Stimulated activated CD4-positive, alpha-beta T cell treated with anti-CD3 and anti-CD28 coated beads, Interleukin-15, amount 100 ng/mL, for 1 hour (primary cell): ENCODE data around the gene PITPNB.

ENCODE experiments used
- DNase-seq, 2 donors: peaks; one replicate each; pipeline ENCODE4 v3.0.0-alpha.2; 2020; ENCODE audit warnings: low read depth in 1 of 2, low spot score in 1 of 2

The PITPNB gene

DNA sequence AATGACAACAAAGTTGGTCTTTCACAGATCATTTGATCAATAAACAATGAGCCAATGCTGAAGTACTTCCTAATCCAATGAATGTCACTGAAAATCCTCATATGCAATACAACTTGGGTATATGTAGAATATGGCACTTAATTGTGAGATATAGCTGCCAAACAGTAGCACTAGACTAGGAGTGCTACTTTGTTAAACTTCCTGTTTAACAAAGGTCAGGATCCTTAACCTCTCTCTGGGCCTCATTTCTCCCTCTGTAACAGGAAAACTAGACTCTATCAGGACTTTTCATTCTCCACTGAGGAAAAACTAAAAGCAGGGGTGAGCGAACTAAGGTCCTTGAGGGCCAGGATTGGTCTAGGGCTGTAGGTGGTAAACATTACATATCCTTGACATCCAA is 56.1 kb downstream of the PITPNB start:
- DNase-seq = no peak

DNA sequence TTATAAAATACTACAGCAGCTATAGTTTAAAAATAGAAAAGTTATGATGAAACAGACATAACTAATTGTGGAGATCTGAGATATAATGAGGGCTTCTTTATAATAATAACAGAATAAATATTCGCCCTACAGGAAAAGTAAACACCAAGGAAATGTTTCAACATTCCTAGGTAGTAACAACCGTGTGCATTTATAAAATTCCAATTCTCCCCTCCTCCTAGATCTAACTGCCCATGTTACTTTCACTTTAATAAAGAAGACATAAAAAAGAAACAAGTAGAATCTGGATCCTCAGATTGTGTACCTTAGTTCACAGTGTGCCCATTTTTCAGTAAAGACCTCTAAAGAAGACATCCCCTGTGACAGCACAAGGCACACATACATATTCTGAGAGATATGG is 59.7 kb downstream of the PITPNB start:
- DNase-seq = no peak

DNA sequence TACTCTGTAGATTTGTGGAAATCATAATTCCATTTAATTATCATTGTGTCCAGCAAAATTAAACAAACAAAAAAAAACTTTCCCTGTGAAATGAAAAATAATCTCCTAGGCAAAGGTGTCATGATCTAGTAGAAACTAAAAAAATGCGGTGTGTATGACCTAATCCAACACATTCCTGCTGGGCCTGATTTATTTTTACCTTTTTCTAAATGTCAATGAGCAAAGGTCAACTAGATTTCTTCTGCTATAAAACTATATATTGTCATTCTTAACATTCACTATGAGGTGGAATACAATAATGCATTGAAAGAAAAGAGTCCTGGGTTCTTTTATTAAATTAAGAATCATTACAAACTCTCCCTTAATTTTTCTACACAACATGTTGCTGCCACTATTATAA is 60.4 kb downstream of the PITPNB start:
- no peak for DNase-seq

DNA sequence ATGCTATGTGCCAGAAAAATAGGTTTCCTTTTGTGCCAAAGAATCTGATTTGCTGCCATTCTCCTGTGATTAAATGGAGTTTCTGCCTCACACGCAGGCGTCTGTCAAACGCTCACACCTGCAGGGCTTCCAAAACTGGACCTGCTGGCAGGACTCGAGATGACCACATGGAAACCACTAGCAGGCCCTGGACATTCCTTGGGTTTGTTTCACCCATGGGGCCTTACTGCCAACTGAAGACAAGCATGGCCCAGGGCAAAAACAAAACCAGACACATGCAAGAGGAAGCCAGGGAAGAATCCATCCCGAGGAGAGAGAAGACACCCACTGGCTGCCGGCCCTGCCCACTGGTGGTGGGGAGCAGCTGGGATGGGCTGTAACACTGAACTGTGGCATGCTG is 61.6 kb downstream of the PITPNB start:
- DNase-seq = no peak

DNA sequence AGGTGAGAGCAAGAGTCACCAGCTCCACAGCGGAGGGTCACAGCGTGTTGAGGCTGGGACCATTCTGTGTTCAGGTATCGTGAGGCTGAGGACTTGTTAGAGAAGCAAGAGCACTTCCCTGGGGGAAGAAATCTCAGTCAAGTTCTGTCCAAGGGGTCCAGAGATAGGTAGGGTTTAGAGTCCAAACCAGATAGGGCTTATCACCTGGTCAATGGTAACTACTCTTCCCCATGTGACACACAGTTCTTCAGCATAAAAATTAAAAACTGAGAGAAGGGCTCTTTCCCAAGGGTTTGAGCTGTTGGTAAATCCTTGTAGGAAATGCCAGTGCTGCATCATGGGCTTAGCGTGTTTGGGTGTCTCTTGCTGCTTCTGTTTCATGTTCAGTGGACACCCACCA is 62.7 kb downstream of the PITPNB start:
- DNase-seq = no peak

DNA sequence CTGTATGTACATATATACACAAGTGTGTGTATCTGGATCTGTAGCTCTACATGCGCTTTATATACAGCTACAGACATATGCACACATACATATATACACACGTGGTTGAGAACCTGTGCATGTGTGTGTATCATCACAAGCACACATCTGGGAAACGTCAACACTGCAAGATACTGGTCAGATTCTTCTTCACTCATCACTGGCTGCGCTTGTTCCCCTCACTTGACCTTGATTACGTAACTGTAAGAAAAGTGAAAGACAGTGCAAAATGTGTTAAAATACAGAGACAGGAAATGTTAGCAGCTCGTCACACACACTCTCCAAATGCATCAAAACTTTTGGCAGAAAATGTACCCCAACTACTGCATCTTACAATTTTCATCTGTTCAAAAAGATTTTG is 65.6 kb downstream of the PITPNB start:
- DNase-seq = no peak

DNA sequence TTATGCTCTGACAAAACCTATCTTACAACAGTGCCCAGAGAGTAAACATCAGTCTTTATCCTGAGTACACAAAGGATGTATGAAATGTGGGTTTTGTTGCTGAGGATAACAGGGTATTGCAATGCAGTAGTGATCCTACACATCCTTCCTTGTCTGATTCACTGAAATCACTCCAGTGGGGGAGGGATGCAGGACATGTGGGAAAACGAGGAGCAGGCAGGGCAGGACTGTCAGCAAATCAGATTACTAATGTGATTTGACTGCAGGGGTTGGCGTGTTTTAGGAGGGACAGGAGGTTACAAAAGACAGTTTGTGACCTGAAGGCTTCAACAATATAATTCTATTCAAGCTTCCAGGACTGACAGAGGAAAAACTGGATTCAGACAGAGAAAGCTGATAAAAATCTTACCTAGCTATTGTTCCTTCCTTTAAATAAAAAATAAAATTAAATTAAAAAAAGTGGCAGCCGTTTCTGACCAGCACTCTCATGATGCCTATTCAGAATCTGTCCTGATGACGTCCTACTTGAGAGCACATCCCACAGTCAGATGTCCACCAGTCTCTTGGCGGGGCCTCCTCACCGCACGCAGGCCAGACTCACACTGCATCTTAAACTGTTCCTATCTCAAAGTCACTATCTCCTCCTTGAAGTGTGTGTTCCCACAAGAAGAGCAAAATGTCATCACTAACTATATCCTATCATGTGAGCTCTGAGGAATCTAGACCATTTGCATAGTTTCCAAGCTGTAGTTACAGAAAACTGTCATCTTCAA is 66.9 kb downstream of the PITPNB start:
- no peak for DNase-seq

DNA sequence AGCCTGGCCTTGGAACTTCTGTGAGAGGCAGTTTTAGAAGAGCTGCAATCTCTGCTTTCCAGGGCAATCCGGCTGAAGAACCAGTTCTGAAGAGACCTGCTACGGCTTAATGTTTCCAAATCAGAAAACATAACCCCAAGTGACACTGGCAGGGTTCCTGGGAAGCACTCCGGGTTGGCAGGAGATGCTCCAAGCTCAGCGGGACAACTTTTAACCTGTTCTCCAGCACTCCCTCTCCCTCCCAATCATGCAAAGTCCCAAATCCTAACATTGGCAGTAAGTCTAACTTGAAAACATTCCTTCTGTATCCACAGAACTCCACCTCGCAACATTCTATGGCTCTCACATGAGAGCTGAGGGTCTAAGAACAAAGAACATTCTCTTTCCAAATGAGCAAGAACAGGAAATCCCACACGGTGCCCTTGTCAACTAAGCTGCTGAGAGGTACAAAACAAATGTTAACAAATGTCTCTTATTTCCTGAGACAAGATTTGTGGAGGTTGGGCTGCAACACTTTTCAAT is 69.0 kb downstream of the PITPNB start:
- no peak for DNase-seq

DNA sequence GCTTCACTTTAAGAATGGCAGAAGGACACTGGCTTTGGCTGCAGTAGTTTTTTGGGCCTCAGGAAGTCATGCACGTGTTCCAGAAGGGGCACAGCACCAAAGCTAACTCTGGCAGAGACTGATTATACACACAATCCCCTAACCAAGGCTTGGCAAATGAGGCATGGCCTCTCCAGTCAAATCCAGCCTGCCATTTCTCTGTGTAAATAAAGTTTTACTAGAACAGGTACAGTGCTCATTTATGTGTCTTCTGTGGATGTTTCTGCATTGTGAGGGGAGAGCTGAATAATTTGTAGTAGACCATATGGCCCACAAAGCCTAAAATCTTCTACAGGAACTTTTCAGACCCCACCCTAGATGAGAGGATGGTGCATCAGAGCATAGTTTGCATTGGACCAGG is 71.1 kb downstream of the PITPNB start:
- DNase-seq = no peak

DNA sequence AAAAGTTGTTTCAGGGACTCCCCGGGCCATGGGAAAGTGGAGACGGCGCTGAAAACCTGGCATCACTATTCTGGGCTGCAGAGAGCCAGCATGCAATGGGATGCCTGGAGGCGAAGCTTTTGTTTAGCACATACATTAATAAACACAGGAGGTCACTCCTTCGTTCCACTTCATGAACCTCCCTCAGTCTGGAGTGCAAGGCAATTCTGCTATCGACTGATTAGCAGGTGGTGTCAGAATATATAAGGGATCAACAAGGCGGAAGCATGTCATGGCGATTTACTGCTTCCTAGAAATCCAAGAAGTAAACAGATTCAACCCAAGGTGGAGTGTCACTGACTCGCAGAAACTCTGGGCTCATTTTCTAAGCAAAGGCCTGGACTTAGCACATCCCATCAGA is 72.1 kb downstream of the PITPNB start:
- no peak for DNase-seq

DNA sequence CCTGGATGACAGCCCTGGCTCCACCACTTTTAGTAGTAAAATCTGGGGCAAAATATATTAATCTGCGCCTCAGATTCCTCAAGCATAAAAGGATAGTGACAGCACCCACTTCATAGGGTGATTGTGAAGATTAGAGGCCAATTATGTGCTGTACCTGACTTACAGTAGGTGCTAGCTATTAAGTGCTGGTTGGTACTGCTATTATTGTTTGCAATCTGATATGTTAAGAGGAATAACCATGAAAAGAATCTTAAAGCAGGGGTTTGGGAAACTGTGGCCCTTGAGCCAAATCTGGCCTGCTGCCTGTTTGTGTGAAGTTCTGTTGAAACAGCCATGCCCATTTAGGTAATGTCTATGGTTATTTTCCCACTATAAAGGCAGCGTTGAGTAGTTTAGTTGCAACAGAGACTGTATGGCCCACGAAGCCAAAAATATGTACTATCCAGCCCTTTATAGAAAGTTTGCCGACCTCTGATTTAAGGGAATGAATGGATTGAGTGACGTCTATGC is 72.8 kb downstream of the PITPNB start:
- no peak for DNase-seq

DNA sequence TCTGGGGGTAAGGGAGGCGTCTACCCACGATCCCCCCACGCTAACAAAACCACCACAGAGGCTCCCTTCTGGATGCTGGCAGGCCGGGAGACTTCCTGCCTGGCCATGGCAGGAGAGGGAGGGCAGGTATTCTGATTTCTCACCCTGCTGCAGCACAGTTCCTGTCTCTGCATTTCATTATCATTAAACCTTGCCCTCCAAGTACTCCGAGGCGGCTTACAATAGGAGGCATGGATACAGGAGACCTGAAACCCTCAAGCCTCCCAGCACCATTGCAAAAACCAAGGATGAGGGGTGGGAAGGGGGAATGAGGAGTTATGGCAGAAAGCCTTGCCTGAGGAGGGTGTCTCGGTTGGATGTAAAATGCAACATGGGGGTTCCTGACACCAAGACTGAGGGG is 73.4 kb downstream of the PITPNB start:
- no peak for DNase-seq

DNA sequence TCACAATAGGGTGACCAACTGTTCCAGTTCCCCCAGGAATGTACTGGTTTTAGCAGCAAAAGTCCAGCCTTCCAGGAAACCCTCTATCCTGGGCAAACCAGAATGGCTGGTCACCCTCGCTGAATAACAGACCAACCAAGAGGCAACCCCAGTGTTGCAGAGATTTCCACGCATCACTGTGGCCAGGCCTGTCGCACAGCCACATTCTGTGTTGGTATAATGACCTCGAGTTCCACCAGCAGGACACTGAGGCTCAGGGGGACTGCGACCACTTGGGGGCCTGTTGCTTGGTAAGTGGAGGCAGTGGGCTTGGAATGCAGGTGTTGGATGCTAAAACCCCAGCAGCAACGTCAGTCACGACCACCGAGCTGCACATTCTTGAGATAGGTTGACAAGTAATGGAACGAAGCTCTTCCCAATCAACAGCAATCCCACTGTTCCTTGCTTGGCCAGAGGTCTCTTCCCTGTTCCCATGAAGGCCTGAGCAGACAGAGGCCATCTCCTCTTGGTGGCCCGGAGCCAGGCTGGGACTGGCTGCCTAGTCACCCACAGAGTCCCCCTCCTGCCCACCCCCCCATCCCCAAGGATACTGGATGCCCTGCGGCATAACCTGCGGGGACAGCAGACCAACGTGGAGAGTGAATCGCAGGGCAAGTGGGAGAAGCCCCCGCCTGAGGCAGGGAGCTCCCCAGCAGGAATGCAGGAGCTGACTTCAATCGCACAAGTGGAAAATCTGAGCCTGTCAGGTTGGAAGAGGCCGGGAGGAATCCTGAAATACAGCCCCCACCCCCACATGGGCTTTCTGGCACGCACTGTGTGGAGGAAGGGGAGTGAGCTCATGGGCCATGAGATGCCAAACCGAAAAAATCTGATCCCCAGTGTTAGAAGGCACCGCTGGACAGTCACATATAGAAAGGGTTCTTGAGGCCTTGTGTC is 74.1 kb downstream of the PITPNB start:
- DNase-seq = no peak

DNA sequence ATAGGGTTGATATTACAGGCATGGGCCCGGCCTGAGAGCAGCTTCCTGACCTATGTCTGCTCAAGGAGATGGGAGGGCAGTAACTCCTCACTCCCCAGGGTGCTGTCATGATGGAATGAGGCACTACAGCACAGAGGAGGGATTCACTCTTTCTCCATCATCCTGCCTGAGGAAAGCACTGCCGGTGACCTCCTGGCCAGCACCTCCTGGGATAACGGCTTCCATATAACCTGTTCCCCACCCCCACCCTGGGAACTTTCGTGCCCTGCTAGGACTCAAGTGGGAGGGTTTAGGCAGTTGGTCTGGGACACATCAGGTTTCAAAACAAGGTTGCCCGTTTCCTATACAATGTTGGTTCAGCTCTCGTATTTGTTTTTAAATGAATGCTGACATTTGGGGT is 74.8 kb downstream of the PITPNB start:
- no peak for DNase-seq

DNA sequence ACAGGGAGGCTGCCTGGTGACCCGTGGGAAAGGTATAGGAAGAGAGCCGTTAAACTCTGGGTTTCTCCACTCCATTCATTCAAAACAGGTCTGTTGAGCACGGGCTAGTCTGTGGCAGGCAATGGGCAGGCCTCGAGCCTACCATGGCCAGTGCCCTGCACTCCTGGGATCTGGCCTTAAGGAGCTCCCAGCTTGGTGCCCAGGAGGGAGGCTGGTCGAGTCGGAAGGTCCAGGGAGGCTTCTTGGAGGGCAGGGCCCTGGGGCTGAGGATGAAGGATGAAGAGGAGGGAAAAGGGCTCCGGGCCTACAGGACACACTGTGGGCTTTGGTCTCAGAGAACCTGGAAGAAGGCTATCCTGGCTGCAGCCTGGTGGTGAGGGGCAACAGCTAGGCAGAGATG is 75.6 kb downstream of the PITPNB start:
- DNase-seq = no peak

DNA sequence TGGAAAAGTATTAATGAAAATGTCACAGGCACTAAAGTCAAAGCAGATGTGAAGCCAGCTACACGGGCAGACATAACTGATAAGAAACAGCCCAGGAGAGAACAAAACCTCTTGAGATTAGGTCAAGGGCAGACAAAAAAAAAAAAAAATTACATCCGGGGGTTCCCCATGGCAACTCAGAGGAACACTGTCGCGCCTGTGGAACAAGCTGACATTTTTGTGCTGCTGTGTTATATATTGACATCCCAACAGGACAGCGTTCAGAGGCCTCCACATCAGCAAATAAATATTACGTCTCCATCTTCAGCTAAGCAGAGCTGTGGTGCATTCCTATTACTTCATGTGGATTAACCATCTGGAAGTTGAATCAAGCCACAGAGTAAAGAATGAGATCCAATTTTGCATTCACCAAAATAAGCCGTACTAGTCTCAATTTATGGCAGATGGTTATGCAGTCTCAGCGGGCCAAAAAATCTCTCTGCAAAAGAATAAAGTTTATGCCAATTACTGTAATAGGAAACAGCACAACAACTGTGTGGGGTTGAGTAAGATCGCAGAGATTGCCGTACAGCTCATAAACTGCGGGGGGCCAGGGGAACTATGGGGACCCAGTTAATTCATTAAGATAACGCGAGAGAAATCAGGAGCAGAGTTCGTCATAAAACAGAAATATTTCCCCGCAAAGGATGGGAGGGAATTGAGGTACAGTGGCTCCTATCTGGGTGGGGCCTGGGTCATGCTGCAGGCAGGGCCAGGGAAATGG is 76.2 kb downstream of the PITPNB start:
- no peak for DNase-seq

DNA sequence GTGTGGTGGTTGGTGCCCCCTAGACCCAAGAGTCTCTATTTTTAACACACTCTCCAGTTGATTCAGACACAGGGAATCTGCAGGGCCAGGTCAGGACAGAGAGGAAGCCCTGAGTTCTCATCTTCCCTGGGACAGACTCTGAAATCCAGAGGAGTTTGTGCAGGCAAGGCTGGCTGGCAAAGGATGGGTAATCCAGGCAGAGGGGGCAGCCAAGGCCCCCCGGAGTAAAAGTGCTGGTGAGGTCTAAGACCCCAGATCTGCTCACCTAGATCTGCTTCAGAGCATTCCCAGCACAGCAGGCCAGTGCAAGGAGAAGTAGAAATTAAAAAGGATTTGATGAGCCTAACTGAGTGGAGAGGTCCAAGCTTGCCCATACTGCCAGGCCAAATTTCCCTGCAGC is 76.9 kb downstream of the PITPNB start:
- no peak for DNase-seq

DNA sequence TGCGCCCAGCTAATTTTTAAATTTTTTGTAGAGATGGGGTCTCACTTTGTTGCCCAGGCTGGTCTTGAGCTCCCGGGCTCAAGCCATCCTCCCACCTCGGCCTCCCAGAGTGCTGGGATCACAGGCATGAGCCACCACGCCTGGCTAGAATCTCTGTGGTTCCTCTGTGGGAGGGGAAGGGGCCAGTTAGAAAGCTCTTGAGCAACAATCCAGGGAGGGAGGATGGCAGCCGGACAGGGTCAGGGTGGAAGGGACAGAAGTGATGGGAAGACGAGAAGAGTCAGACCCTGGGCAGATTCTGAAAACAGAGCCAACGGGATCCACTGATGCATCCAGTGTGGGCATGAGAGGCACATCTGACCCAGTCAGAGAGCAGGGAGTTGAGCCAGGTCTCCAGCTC is 78.6 kb downstream of the PITPNB start:
- DNase-seq = no peak

DNA sequence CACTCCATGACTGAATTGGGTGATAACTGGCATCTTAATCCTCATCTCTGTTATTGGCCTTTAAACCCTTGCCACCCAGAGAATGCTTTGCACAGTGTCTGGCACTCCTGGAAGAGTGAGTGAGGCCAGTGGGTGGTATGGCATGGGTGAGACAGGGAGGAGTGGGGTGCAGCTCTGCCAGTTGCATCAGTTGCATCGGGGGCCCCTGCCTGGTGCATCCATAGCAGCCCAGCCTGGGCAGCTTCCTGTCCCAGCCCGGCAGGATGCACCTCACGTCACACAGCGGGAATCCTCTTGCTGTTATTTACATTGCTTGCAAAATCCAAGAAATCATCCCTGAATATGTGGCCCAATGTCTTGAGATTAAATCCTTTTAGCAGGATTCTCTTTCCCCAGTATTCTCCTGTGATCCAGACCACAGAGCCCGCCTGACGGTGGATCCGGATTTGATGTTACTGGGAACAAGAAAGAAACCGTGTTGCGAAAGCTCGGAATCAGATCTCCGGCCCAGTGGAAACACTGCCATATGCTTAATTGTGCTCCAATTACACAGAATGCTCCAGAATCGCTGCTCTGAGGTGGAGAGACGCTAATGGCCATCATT is 79.9 kb downstream of the PITPNB start:
- DNase-seq = no peak

DNA sequence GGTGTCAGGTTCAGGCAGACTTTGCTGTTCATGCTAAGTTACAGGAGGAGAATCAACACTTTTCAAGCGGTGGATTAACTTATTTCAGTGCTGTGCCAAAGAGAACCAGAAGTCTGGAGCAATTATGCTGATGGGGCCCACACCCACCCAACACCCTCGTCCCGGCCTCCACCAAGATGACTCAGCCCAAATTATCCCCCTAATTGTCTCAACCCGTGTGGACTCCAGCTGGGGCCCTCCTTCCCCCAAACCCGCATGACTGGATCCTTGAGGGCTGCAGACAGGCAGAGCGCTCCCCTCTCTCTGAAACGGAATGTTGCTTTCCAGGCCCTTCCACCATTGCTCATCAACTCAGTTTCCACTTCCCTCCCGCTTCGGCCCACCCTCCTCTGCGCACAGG is 82.9 kb downstream of the PITPNB start:
- DNase-seq = no peak

DNA sequence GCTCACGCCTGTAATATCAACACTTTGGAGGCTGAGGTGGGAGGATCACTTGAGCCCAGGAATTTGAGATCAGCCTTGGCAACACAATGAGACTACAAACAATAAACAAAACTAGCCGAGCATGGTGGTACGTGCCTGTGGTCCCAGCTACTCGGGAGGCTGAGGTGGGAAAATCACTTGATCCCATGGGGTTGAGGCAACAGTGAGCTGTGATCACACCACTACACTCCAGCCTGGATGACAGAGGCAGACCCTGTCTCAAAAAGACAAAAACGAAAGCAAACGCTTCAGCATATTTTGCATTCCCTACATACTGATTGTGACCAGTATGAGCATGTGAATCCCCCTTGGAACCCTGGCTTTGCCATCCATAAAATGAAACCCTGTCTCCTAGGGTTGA is 83.6 kb downstream of the PITPNB start:
- no peak for DNase-seq
